Measurements from ENCODE around the gene ANKRD50.

ANKRD50 gene

GRCh38 chr4:124711471-124712371, 811 bp downstream of the ANKRD50 start:
- DNase-seq, result peak; percentile 69
- in situ Hi-C loops (cut with MboI; ENCODE audit: low pct_unique_long_range_greater_than_20kb, low sequenced_read_pairs), result no loop called here

DNA sequence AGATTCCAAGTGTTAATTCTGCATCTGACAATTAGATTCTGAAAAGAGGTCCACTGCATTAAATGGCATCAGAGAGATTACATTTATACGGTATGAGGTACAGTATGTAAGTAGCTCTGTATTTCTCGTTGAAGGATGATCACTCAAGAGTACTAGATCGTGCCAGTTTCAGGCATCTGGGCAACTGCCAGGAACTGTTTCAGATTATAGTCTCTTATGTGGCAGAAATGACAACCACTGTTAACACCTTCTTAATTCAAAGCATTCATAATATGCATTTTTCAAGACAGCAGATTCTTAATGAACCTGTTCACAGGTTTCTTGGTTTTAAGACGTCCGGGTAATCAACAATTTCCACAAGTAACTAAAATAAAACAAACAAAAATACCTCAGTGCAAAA, 1.6 kb downstream of the ANKRD50 start:
- DNase-seq, result no peak
- in situ Hi-C loops (cut with MboI; ENCODE audit: low pct_unique_long_range_greater_than_20kb, low sequenced_read_pairs), result no loop called here

GRCh38 chr4:124710015-124710741, 2.4 kb downstream of the ANKRD50 start:
- DNase-seq, result peak; percentile 29
- in situ Hi-C loops (cut with MboI; ENCODE audit: low pct_unique_long_range_greater_than_20kb, low sequenced_read_pairs), result no loop called here

DNA sequence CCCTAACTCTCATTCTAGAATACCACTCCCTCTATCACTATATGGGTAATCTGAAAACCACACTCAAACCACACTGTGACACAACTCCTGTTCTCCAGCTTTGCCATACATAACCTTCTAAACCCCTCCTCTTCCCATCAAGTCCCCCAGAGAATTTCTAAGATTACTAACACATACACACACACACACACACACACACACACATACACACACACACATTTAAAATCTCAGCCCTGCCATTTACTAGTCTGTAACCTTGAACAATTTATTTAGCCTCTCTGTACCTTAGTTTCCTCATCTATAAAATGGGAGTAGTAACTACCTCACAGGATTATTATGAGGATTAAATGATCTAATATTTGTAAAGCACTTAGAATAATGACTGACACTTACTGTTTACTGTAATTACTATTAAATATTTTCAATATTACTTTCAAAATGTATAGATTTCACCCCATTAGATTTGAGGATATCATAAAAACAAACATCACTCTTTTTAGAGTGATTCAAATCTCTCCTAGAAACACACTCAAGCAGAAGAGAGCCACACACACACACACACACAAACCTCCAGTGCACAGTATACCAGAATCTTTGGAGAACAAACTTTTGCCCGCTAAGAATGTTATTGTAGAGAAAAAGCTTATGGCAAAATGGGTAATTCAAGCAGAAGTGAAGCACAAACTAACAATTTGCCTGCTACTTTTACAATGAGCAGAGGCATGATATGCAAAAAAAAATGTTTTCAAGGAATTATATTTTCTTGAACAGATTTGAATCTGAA, 3.8 kb downstream of the ANKRD50 start:
- peak; percentile 20 for DNase-seq
- in situ Hi-C loops (cut with MboI; ENCODE audit: low pct_unique_long_range_greater_than_20kb, low sequenced_read_pairs), result no loop called here

DNA sequence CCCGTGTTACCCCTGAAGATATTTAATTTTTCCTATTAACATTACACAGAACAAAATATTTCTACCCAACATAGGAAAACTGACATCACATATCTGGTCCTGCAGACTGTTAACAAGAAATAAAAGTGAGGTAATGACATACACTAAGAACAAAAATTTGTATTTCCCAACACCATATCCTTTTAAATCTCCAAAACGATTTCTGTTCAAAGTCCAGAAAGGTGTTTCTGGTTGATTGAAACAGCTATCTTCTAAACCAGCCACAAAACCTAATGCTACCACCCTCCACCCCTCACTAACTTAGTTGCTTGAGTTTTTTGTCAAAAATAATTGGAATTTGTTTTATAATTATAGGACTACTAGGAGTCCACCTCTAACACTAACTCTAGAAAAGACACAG, 7.1 kb downstream of the ANKRD50 start:
- DNase-seq, result no peak
- in situ Hi-C loops (cut with MboI; ENCODE audit: low pct_unique_long_range_greater_than_20kb, low sequenced_read_pairs), result no loop called here

DNA sequence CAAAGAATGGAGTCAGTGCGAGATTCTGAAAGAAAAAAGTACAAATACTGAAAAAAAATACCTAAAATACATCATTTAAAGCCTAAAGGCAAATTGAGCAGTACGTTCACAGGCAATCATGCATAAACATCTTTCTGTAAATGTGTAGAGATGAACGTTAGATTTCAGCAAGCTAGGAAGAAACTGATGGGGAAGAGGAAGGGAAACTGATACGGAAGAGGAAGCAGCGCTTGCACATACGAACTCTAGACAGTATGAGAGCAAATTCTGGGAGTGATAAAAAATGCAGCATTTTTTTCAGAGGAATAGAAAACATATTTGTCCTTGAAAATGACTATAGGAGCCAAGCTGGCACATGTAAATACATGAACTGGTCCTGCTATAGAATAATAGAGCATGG, 9.4 kb downstream of the ANKRD50 start:
- no peak for DNase-seq
- in situ Hi-C loops (cut with MboI; ENCODE audit: low pct_unique_long_range_greater_than_20kb, low sequenced_read_pairs), result no loop called here

DNA sequence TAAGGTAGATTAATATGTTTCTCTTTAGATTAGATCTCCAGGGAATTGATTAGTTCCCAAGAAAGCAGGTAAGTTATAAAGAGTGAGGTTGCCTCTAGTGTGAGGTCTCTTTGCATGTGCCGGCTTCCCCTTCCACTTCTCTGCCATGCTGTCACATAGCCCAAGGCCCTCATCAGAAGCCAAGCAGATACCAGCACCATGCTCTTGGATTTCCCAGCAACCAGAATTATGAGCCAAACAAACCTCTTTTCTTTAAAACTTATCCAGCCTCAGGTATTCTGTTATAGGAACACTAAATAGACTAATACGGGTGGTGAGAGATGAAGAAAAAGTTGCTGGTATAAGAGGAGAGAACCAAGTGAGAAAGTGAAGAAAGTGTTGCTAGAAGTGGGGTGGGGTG, 15.1 kb downstream of the ANKRD50 start:
- in situ Hi-C loops (cut with MboI; ENCODE audit: low pct_unique_long_range_greater_than_20kb, low sequenced_read_pairs), result no loop called here

DNA sequence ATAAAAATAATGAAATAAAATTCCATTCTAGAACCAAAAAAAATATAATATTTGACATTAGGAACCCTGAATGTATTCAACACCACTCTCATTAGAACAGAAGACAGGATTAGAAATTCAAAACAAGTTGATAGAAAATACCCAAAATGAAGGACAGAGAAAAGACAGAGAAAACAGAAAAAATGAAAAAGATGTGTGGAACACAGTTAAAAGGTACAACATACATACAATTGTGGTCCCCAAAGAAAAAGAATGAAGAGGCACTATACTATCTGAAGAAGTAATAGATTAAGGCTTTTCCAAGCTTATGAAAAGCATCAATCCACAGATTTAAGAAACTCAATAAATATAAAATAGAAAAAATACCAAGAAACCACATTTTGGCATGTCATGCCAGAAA, 16.4 kb downstream of the ANKRD50 start:
- in situ Hi-C loops (cut with MboI; ENCODE audit: low pct_unique_long_range_greater_than_20kb, low sequenced_read_pairs), result no loop called here
- DNase-seq, result no peak

More for the DNA sequence above, 15.1 kb downstream of the ANKRD50 start:
- no peak for DNase-seq

GRCh38 chr4:124694946-124695598, 17.5 kb downstream of the ANKRD50 start:
- no peak for DNase-seq
- in situ Hi-C loops (cut with MboI; ENCODE audit: low pct_unique_long_range_greater_than_20kb, low sequenced_read_pairs), result no loop called here

DNA sequence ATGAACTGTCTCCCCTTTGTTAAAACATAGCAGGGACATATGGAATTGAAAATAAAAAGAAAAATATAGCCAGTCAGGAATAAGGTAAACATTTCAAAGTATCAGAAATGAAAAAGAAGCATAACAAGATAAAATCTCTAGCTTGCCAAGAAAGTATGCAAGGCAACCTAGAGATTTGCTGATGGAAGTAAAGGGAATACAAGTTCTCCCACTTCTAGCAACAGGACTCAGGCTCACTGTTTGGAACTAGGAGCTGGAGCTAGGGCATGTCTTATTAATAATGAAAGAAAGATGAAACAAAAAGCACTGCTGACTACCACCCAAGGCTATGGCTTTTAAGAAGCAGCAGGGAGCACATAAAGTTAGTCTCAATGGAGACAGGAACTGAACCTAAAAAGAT, 18.2 kb downstream of the ANKRD50 start:
- in situ Hi-C loops (cut with MboI; ENCODE audit: low pct_unique_long_range_greater_than_20kb, low sequenced_read_pairs), result no loop called here
- no peak for DNase-seq

- DNase-seq, result no peak
- in situ Hi-C loops (cut with MboI; ENCODE audit: low pct_unique_long_range_greater_than_20kb, low sequenced_read_pairs), result no loop called here
These were observed 20.7 kb downstream of the ANKRD50 start for GRCh38 chr4:124691801-124692200.

GRCh38 chr4:124686279-124686678, 26.3 kb downstream of the ANKRD50 start:
- DNase-seq, result no peak
- in situ Hi-C loops (cut with MboI; ENCODE audit: low pct_unique_long_range_greater_than_20kb, low sequenced_read_pairs), result no loop called here

GRCh38 chr4:124685851-124686250, 26.7 kb downstream of the ANKRD50 start:
- in situ Hi-C loops (cut with MboI; ENCODE audit: low pct_unique_long_range_greater_than_20kb, low sequenced_read_pairs), result no loop called here
- DNase-seq, result no peak

GRCh38 chr4:124684301-124684700, 28.2 kb downstream of the ANKRD50 start:
- DNase-seq, result no peak
- in situ Hi-C loops (cut with MboI; ENCODE audit: low pct_unique_long_range_greater_than_20kb, low sequenced_read_pairs), result no loop called here

DNA sequence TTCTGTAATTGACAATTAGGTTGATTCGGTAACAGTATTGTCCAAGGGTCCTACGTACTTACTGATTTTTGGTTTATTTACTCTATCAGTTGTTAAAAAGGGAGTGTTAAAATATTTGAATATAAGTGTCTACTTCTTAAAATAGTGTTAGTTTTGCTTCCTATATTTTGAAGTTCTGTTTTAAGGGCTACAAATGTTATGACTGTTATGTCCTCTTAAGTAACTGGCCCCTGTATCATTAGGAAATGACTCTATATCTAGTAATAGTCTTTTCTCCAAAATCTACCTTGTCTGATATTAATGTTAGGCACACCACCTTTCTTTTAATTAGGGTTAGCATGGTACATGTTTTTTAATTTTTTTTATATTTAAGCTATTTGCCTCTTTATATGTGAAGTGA, 30.1 kb downstream of the ANKRD50 start:
- no peak for DNase-seq
- in situ Hi-C loops (cut with MboI; ENCODE audit: low pct_unique_long_range_greater_than_20kb, low sequenced_read_pairs), result no loop called here

- in situ Hi-C loops (cut with MboI; ENCODE audit: low pct_unique_long_range_greater_than_20kb, low sequenced_read_pairs), result no loop called here
- DNase-seq, result no peak
These were observed 46.0 kb downstream of the ANKRD50 start for GRCh38 chr4:124666496-124666895.

- no peak for DNase-seq
- in situ Hi-C loops (cut with MboI; ENCODE audit: low pct_unique_long_range_greater_than_20kb, low sequenced_read_pairs), result no loop called here
These were observed 53.7 kb downstream of the ANKRD50 start for GRCh38 chr4:124658795-124659194.

DNA sequence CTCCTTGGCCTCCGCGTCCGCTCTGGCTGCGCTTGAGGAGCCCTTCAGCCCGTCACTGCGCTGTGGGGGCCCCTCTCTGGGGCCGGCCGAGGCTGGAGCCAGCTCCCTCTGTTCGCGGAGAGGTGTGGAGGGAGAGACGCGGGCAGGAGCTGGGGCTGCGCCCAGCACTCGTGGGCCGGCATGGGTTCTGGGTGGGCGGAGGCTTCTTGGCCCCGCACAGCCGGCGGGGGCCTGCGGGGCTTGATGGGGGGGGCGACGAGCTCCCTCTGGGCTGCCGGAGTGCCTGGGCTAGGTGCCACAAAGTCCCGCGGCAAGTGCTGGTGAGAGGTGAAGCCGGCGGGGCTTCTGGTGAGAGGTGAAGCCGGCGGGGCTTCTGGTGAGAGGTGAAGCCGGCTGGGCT, 61.9 kb downstream of the ANKRD50 start:
- no peak for DNase-seq
- in situ Hi-C loops (cut with MboI; ENCODE audit: low pct_unique_long_range_greater_than_20kb, low sequenced_read_pairs), result no loop called here

DNA sequence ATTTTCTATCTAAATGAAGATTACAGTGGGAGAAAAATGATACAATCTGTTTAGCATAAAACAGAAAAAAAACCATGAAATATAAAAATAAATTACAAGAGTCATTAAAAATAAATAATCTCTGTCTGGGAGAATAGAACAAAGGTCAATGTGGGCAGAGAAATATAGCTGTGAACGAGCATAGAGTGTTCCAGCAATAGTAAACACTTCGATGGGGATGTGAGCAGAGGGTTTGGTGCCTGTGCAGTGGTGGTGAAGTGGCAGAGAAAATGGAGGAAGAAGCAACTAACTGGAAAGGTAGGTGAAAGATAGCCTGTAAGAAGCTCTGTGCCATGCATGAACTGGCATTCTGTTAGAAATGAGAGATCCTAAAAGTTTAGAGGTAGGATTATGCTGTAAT, 64.9 kb downstream of the ANKRD50 start:
- DNase-seq, result no peak

More for the DNA sequence above, 64.9 kb downstream of the ANKRD50 start:
- in situ Hi-C loops (cut with MboI; ENCODE audit: low pct_unique_long_range_greater_than_20kb, low sequenced_read_pairs), result no loop called here
